Fibroblast of gingiva (primary cell): Measurements from ENCODE around the gene MESP2.

Source experiments
- DNase-seq: peaks from one replicate; pipeline ENCODE4 v3.0.0-alpha.2; 2011; ENCODE audit warnings: low read depth

Gene MESP2

GRCh38 chr15:89817701-89818280 is 41.7 kb downstream of the MESP2 start:
- DNase-seq: no peak

DNA sequence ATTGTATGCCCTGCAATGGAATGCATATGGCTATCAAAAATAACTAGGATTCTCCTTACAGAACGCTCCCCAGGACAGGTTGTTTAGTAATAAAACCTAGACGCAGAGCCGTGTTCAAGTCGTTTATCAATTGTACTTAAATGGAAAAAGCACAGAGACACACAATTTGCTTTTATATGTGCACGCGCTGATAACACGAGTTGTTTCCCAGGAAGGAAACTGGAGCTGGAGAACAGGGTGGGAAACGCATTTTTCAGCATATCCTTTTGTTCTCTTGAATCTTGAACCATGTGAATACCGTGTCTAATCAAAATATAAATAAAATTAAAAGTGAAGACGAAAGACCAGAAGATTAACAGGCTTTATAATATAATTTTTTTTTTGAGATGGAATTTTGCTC is 42.2 kb downstream of the MESP2 start:
- DNase-seq: no peak

- peak; percentile 79 for DNase-seq
Measured at GRCh38 chr15:89820666-89821611, 44.8 kb downstream of the MESP2 start.

- DNase-seq: no peak
Measured at GRCh38 chr15:89822026-89822425, 45.9 kb downstream of the MESP2 start.

- no peak for DNase-seq
Measured at GRCh38 chr15:89822611-89822950, 46.4 kb downstream of the MESP2 start.

GRCh38 chr15:89822951-89823711 is 47.0 kb downstream of the MESP2 start:
- peak; percentile 76 for DNase-seq

- DNase-seq: no peak
Measured at GRCh38 chr15:89823836-89824606, 47.9 kb downstream of the MESP2 start.

DNA sequence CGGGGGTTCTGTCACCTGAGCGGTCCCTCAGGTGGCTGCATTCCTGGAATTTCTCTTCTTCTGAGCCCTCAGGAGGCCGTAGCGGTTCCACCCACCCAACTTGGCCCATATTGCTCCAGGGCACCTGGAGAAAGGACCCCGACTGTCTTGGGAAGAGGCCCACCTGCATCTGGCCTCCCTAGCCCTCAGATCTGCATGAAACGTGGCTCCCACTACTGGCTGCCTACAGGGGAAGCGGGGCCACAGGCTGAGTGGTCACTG is 48.4 kb downstream of the MESP2 start:
- DNase-seq: no peak

DNA sequence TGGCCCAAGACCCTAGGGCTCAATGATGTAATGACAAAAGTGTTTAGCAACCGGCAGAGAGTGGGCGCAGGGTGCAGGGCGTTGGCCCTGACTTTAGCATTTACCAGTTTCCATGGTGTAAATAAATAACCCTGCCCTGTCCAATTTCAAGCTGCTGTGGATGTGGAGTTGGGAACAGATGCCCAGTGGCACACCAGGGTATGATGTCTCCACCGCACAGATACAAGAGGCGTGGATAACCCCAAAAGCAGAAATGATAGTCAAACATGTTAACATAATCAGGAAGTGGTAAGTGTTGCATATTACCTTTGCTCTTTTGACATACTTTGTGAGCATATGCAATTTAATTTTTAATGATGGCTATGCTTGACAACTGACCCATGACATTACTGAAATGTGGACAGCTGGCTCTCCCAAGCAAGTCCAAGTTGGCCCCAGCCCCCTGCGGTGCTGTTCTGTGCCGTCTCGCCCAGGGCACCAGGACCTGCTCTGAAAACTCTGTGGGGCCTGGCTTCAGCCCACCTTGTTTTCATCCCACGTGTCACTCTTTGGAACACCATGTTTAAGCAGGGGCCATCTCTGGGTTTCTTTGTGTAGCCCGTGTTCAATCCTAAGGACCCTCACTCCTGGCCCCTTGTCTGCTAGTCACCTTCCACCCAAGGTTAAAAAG is 49.3 kb downstream of the MESP2 start:
- DNase-seq: peak; percentile 60

DNA sequence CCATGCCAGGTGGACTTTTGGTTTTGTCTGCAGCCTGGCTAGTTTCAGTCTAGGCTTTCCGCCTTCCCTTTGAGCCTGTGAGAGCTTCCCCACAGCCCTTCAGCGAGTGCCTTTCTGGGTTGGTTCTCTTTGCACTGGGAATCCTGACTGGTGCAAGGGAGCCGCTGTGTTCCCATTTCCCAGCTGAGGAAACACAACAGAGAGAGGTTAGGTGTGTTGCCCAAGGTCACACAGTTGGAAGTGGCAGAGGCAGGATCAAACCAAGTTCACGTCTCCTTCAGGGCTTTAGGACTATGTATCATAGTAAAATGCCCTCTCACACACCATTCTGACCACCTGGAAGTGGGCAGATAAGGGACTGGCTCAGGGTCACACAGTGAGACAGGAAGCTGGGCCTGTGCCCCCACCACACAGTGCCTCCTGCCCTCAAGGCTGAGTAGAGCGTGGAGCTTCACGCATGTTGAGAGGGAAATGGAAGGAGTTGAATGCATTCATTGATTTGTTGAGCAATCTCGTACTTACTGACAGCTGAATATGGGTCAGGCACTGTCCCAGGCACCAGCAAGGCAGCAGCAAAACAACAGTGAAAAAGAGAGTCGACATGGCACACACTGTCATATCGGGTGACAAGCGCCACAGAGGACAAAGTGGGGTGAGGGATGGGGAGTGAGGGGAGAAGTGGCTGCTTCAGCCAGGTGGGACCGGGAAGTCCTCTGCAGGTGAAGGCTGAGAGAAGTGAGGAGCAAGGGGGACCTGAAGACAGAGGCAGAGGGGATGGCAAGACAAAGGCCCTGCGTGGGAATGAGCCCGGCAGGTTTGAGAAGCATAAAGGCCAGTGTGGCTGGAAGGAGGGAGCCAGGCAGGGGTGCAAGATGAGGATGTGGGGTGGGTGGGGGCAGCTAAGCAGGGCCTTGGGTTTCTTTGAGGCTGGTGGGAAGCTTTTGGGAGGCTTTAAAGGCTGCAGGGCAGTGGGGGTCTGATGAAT is 50.8 kb downstream of the MESP2 start:
- DNase-seq: no peak

DNA sequence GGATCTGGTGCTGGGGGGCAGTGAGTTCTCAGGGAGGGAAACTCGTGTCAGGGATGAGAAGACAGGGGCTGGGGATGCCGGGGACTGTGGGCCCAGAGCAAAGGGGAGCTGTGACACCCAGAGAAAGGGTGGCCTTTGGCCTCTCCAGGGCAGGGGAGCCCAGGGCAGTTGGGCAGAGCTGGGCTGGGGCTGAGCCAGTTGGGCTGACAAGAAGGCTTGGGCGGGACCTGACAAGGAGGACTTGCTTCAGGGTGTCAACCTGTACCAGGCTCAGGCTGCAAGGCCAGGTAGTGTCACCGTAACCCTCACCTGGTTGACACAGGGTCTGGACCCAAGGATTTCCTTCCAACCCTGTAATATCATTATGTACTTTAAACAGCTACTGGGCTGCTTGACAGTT is 51.7 kb downstream of the MESP2 start:
- no peak for DNase-seq
